ENCODE results near the gene RTL10. TPM values are rescaled to one million over a fixed set of nuclear protein-coding genes. Genes with fewer than 3 reads are reported as not detected.

The RTL10 gene
- total and polyA plus RNA-seq, 2 of the 13 experiments (the other 11 are each of a cell fraction or from before 2014, with no cell fraction given): 14.1 to 15.8 TPM

- no peak for TF ChIP-seq SNAPC4 (CRISPR knock-in tag; IDR thresholded peaks at IDR 0.05)
- peak; percentile 31; the same call in 1 of the 2 replicates for TF ChIP-seq POLR2AphosphoS5 (IDR thresholded peaks at IDR 0.05; ENCODE audit: low read depth, low read length)
- peak; percentile 41; the same call in 1 of the 2 replicates for TF ChIP-seq ELF3 (CRISPR knock-in tag; IDR thresholded peaks at IDR 0.05)
- TF ChIP-seq ZNF296 (CRISPR knock-in tag; conservative IDR thresholded peaks at IDR 0.05): no peak
- no peak for TF ChIP-seq TEF (CRISPR knock-in tag; IDR thresholded peaks at IDR 0.05)
- no peak for TF ChIP-seq ATF2 (CRISPR knock-in tag; IDR thresholded peaks at IDR 0.05)
- TF ChIP-seq SMARCC2 (IDR thresholded peaks at IDR 0.05): no peak
- no peak for TF ChIP-seq ZNF569 (CRISPR knock-in tag; IDR thresholded peaks at IDR 0.05; ENCODE audit: borderline replicate concordance)
- no peak for TF ChIP-seq NAIF1 (CRISPR knock-in tag; IDR thresholded peaks at IDR 0.05; ENCODE audit: borderline replicate concordance)
- TF ChIP-seq ZFP62 (CRISPR knock-in tag; IDR thresholded peaks at IDR 0.05): no peak
- no peak for TF ChIP-seq UBTF (CRISPR knock-in tag; IDR thresholded peaks at IDR 0.05)
- TF ChIP-seq ZFP91 (CRISPR knock-in tag; IDR thresholded peaks at IDR 0.05; ENCODE audit: borderline replicate concordance): no peak
- no peak for TF ChIP-seq CCDC6 (CRISPR knock-in tag; IDR thresholded peaks at IDR 0.05)
- no peak for TF ChIP-seq IRF9 (CRISPR knock-in tag; IDR thresholded peaks at IDR 0.05; ENCODE audit: borderline replicate concordance)
Observed at GRCh38 chr22:19840955-19841640, 13.6 kb downstream of the RTL10 start (continued).

All from HepG2 (cell line).